HCT116 (cell line): Measurements from ENCODE around the gene MUSK. TPM values are rescaled to one million over a fixed set of nuclear protein-coding genes. Genes with fewer than 3 reads are reported as not detected.
A peak's percentile ranks its signal among the peaks of the same experiment; 100 is the strongest.

Experiments used
- ATAC-seq: fragments of 200-7000 bp; cut with Tn5 transposase; 2 replicates; pipeline ENCODE4 v1.9.1; 2020; ENCODE audit warnings: mild to moderate bottlenecking, moderate library complexity
- BruUV-seq: library from RNA; stranded (reverse); fragments of 400-500 nt; replicated peaks from 2 replicates; lab custom pipeline; 2021; lab: Mats Ljungman, UMichigan
- CTCF ChIA-PET: fragments of 300-600 bp; sonication (Branson Sonifier 250); formaldehyde crosslinking; loops from one replicate; lab custom pipeline; 2021; ENCODE audit warnings: antibody characterized with exemption; lab: Charles Lee
- POLR2A ChIA-PET: fragments of 300-600, 350-600 bp; sonication (Branson Sonifier 250); formaldehyde crosslinking; loops from one replicate; lab custom pipeline; 2021; ENCODE audit warnings: antibody characterized with exemption; lab: Charles Lee
- RAD21 ChIA-PET, 2 experiments: fragments of 300-600 bp; sonication (Branson Sonifier 250); formaldehyde crosslinking; loops; one replicate each; lab custom pipeline; 2023; ENCODE audit warnings: low total read pairs in 2 of 2; ENCODE audit not compliant: uncharacterized antibody in 2 of 2, unreplicated experiment in 2 of 2, low non-redundant PET in 1 of 2; lab: Charles Lee
- DNase-seq: peaks from one replicate; pipeline ENCODE4 v3.0.0-alpha.2; 2010; ENCODE audit warnings: low read depth, low spot score
- H2AFZ ChIP-seq: fragments of 200-600 bp; shearing (Covaris generic), sonication (generic); 2 replicates; pipeline ENCODE4 v1.6.1; 2017; ENCODE audit warnings: low read depth, mixed run types, mixed read lengths, antibody characterized with exemption, low read length; ENCODE audit not compliant: poor library complexity, severe bottlenecking
- H3K27ac ChIP-seq: 2 replicates; pipeline ENCODE4 v1.5.1; 2012; ENCODE audit warnings: low read depth, low read length
- H3K27me3 ChIP-seq: fragments of 200-600 bp; sonication (generic); 2 replicates; pipeline ENCODE4 v1.6.1; 2016; ENCODE audit warnings: mixed run types, low read length, mixed read lengths; ENCODE audit not compliant: insufficient read depth
- H3K36me3 ChIP-seq, 2 experiments: fragments of 200-500 bp in 1 of 2; fragments of 200-600 bp in 1 of 2; sonication (Bioruptor generic) in 1 of 2; sonication (generic) in 1 of 2; 2 replicates each; pipeline versions ENCODE4 v1.5.1 to v1.6.1; 2014 to 2016; ENCODE audit warnings: low read length in 2 of 2, inconsistent platforms in 1 of 2, mixed read lengths in 1 of 2, mixed run types in 1 of 2; ENCODE audit not compliant: insufficient read depth in 2 of 2, control insufficient read depth in 1 of 2
- H3K4me1 ChIP-seq, 2 experiments: fragments of 200-600 bp in 1 of 2; sonication (generic) in 1 of 2; 2 replicates each; pipeline versions ENCODE4 v1.5.1 to v1.6.1; 2012 to 2017; ENCODE audit warnings: low read length in 2 of 2, inconsistent platforms in 1 of 2, mild to moderate bottlenecking in 1 of 2, mixed read lengths in 1 of 2, mixed run types in 1 of 2, moderate library complexity in 1 of 2; ENCODE audit not compliant: insufficient read depth in 2 of 2, control insufficient read depth in 1 of 2
- H3K4me2 ChIP-seq: fragments of 200-600 bp; sonication (generic); 2 replicates; pipeline ENCODE4 v1.6.1; 2017; ENCODE audit warnings: mixed run types, low read length, mixed read lengths
- H3K4me3 ChIP-seq, 2 experiments: fragments of 200-600 bp in 1 of 2; sonication (generic) in 1 of 2; replicated peaks in 1 of 2; 2 replicates each; pipeline ENCODE4 v1.5.1; 2011 to 2016; ENCODE audit warnings: low read length in 2 of 2, control low read depth in 1 of 2, low read depth in 1 of 2, mild to moderate bottlenecking in 1 of 2, mixed read lengths in 1 of 2, mixed run types in 1 of 2
- H3K79me2 ChIP-seq: fragments of 200-600 bp; sonication (generic); 2 replicates; pipeline ENCODE4 v1.6.1; 2017; ENCODE audit warnings: mild to moderate bottlenecking, mixed run types, low read length, moderate library complexity, mixed read lengths; ENCODE audit not compliant: insufficient read depth
- H3K9ac ChIP-seq: fragments of 200-600 bp; sonication (generic); 2 replicates; pipeline ENCODE4 v1.6.1; 2016; ENCODE audit warnings: low read length, mixed read lengths
- H3K9me2 ChIP-seq: fragments of 200-600 bp; sonication (generic), shearing (Covaris generic); 2 replicates; pipeline ENCODE4 v1.6.1; 2017; ENCODE audit warnings: mixed run types, mild to moderate bottlenecking, moderate library complexity; ENCODE audit not compliant: insufficient read depth
- H3K9me3 ChIP-seq, 2 experiments: fragments of 200-500 bp in 1 of 2; fragments of 200-600 bp in 1 of 2; sonication (Bioruptor generic) in 1 of 2; sonication (generic) in 1 of 2; 2 replicates each; pipeline ENCODE4 v1.6.1; 2014 to 2017; ENCODE audit warnings: low read length in 2 of 2, mixed read lengths in 2 of 2, inconsistent platforms in 1 of 2, low read depth in 1 of 2, mild to moderate bottlenecking in 1 of 2, mixed run types in 1 of 2, moderate library complexity in 1 of 2; ENCODE audit not compliant: control insufficient read depth in 1 of 2, insufficient read depth in 1 of 2
- H4K20me1 ChIP-seq: fragments of 200-600 bp; sonication (generic), shearing (Covaris generic); 2 replicates; pipeline ENCODE4 v1.6.1; 2017; ENCODE audit warnings: mixed run types, mild to moderate bottlenecking, moderate library complexity; ENCODE audit not compliant: insufficient read depth
- CEBPB ChIP-seq: IDR thresholded peaks from 2 replicates; pipeline ENCODE4 v1.6.1; 2012; ENCODE audit warnings: low read depth
- EGR1 ChIP-seq: IDR thresholded peaks from 2 replicates; pipeline ENCODE4 v1.6.1; 2012; ENCODE audit warnings: low read depth
- ELF1 ChIP-seq: IDR thresholded peaks from 2 replicates; pipeline ENCODE4 v1.6.1; 2012; ENCODE audit warnings: low read depth, borderline replicate concordance
- EZH2 ChIP-seq: fragments of 200-600 bp; sonication (generic); IDR thresholded peaks from 2 replicates; pipeline ENCODE4 v1.6.1; 2017; ENCODE audit warnings: antibody characterized with exemption, mixed run types
- EZH2phosphoT487 ChIP-seq: fragments of 200-600 bp; IDR thresholded peaks from 2 replicates; pipeline ENCODE4 v1.6.1; 2018; ENCODE audit warnings: antibody characterized with exemption, borderline replicate concordance
- FOSL1 ChIP-seq: IDR thresholded peaks from 2 replicates; pipeline ENCODE4 v1.6.1; 2012; ENCODE audit warnings: low read depth
- POLR2A ChIP-seq: IDR thresholded peaks from 2 replicates; pipeline ENCODE4 v1.7.0; 2011; ENCODE audit warnings: borderline replicate concordance; ENCODE audit not compliant: insufficient read depth, insufficient read length; ENCODE audit errors: extremely low read depth
- POLR2AphosphoS5 ChIP-seq: IDR thresholded peaks from 2 replicates; pipeline ENCODE4 v1.6.1; 2011; ENCODE audit warnings: mild to moderate bottlenecking, low read depth, low read length, moderate library complexity
- SIN3A ChIP-seq: IDR thresholded peaks from 2 replicates; pipeline ENCODE4 v1.6.1; 2012; ENCODE audit warnings: low read depth
- SRF ChIP-seq: IDR thresholded peaks from 2 replicates; pipeline ENCODE4 v1.6.1; 2012; ENCODE audit warnings: low read depth
- TCF7L2 ChIP-seq: IDR thresholded peaks from 2 replicates; pipeline ENCODE4 v1.7.0; 2011; ENCODE audit warnings: borderline replicate concordance, inconsistent platforms; ENCODE audit not compliant: insufficient read depth, insufficient read length; ENCODE audit errors: extremely low read depth
- ZFX ChIP-seq: fragments of 450-650 bp; IDR thresholded peaks from 2 replicates; pipeline ENCODE4 v1.6.1; 2017
- ZNF274 ChIP-seq: fragments of 200-500 bp; sonication (Bioruptor generic); IDR thresholded peaks from 2 replicates; pipeline ENCODE4 v1.6.1; 2014; ENCODE audit warnings: mild to moderate bottlenecking, low read depth, low read length, inconsistent platforms
- intact Hi-C: fragments of 100-400 bp; cut with micrococcal nuclease; formaldehyde crosslinking; loops from 2 replicates; pipeline ENCODE4 v1.10.0; 2022
- total RNA-seq: library from RNA; stranded (reverse); gene quantifications from one replicate; pipeline ENCODE4 v1.2.1, GENCODE V29; 2021; ENCODE audit not compliant: unreplicated experiment
- TF ChIP-seq, protein P1 (sequence below): IDR thresholded peaks from 2 replicates; pipeline ENCODE4 v1.6.1; 2011; ENCODE audit warnings: mild to moderate bottlenecking, low read length, moderate library complexity; ENCODE audit not compliant: insufficient replicate concordance; ENCODE audit errors: extremely low read depth
- TF ChIP-seq, protein P2 (sequence below), 3 experiments: fragments of 200-600 bp in 1 of 3; sonication (generic) in 1 of 3; IDR thresholded peaks in 2 of 3; conservative IDR thresholded peaks in 1 of 3; 2 replicates each; pipeline ENCODE4 v1.5.1; 2012 to 2017; ENCODE audit warnings: low read depth in 2 of 3, low read length in 2 of 3, antibody characterized with exemption in 1 of 3, borderline replicate concordance in 1 of 3, control low read depth in 1 of 3, mild to moderate bottlenecking in 1 of 3, mixed read lengths in 1 of 3, mixed run types in 1 of 3, moderate library complexity in 1 of 3; ENCODE audit not compliant: insufficient read depth in 1 of 3

The MUSK gene
- total RNA-seq, 1 experiment from 2014 or later: not detected

DNA sequence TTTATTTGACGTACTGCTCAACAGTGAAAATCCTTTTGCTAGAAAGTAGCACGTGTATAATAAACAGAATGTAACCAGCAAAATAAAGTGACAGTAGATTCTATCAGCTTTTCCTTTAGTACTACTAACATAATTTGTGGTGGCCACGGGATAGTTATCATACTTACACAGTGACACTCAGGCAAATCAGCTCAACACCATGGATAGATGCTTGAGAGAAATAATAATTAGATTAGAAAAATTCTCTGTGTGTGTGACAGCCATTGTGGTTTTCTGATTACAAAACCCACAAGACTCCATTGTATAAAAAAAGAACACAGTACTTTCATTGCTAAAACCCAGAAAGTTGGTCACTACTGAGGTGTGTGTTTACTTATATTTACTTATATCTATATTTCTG lies 101.1 kb downstream of the MUSK start (continued):
- TF ChIP-seq, protein P1, sequence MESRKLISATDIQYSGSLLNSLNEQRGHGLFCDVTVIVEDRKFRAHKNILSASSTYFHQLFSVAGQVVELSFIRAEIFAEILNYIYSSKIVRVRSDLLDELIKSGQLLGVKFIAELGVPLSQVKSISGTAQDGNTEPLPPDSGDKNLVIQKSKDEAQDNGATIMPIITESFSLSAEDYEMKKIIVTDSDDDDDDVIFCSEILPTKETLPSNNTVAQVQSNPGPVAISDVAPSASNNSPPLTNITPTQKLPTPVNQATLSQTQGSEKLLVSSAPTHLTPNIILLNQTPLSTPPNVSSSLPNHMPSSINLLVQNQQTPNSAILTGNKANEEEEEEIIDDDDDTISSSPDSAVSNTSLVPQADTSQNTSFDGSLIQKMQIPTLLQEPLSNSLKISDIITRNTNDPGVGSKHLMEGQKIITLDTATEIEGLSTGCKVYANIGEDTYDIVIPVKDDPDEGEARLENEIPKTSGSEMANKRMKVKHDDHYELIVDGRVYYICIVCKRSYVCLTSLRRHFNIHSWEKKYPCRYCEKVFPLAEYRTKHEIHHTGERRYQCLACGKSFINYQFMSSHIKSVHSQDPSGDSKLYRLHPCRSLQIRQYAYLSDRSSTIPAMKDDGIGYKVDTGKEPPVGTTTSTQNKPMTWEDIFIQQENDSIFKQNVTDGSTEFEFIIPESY: no peak
- no peak for TF ChIP-seq ZFX

DNA sequence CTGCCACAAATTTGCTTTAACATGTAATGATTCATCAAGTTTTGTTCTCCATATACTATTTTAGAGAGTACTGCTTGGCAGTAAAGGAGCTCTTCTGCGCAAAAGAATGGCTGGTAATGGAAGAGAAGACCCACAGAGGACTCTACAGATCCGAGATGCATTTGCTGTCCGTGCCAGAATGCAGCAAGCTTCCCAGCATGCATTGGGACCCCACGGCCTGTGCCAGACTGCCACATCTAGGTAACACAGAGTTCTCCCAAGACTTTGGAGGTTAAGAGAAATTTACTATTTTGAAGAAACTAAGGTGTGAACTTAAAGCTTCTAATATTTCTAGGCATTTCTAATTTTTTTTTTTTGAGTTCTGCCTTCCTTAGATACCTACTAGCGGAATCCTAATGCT lies 107.1 kb downstream of the MUSK start:
- no peak for TF ChIP-seq EGR1
- TF ChIP-seq ZNF274: no peak
- TF ChIP-seq FOSL1: no peak
- no peak for TF ChIP-seq EZH2phosphoT487
- no peak for TF ChIP-seq ZFX
- TF ChIP-seq CEBPB: no peak
- no peak for TF ChIP-seq EZH2
- TF ChIP-seq SRF: no peak
- TF ChIP-seq TCF7L2: no peak
- no peak for TF ChIP-seq ELF1
- TF ChIP-seq, protein P2, sequence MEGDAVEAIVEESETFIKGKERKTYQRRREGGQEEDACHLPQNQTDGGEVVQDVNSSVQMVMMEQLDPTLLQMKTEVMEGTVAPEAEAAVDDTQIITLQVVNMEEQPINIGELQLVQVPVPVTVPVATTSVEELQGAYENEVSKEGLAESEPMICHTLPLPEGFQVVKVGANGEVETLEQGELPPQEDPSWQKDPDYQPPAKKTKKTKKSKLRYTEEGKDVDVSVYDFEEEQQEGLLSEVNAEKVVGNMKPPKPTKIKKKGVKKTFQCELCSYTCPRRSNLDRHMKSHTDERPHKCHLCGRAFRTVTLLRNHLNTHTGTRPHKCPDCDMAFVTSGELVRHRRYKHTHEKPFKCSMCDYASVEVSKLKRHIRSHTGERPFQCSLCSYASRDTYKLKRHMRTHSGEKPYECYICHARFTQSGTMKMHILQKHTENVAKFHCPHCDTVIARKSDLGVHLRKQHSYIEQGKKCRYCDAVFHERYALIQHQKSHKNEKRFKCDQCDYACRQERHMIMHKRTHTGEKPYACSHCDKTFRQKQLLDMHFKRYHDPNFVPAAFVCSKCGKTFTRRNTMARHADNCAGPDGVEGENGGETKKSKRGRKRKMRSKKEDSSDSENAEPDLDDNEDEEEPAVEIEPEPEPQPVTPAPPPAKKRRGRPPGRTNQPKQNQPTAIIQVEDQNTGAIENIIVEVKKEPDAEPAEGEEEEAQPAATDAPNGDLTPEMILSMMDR (IDR thresholded peaks at IDR 0.05 in 2 of 3, conservative IDR thresholded peaks at IDR 0.05 in 1 of 3; ENCODE audit: borderline replicate concordance in 1 of 3, insufficient read depth in 1 of 3, low read depth in 2 of 3, low read length in 2 of 3): no peak
- TF ChIP-seq POLR2A: no peak
- TF ChIP-seq SIN3A: no peak
- no peak for TF ChIP-seq POLR2AphosphoS5
- TF ChIP-seq, protein P1: no peak
- H2AFZ ChIP-seq: peak overlapping the region; percentile 23
- H3K4me1 ChIP-seq: no peaks in the 10 kb centered on the region
- no peak overlapping the region for H3K27ac ChIP-seq
- no TSS peak for BruUV-seq
- no peaks in the 10 kb centered on the region for H3K9me3 ChIP-seq
- DNase-seq: no peak
- intact Hi-C loops: no loop called here
- no peak for ATAC-seq
- H3K9ac ChIP-seq: no peak overlapping the region
- no peaks in the 10 kb centered on the region; the same call in 1 of the 2 replicates for H3K9me2 ChIP-seq
- H3K36me3 ChIP-seq: no peaks in the 10 kb centered on the region
- ChIA-PET RAD21 (no interaction called here), POLR2A (no interaction called here), CTCF (no interaction called here)
- H3K79me2 ChIP-seq: no peaks in the 10 kb centered on the region
- no peak overlapping the region for H3K4me3 ChIP-seq
- no peaks in the 10 kb centered on the region for H3K27me3 ChIP-seq
- H3K4me2 ChIP-seq: no peak overlapping the region
- no peaks in the 10 kb centered on the region for H4K20me1 ChIP-seq
